K562 (cell line): ENCODE data around the gene FBXL4. TPM values are rescaled to one million over a fixed set of nuclear protein-coding genes. Genes with fewer than 3 reads are reported as not detected.

Source experiments
- ATAC-seq: fragments of 200-7000 bp; cut with Tn5 transposase; 3 replicates; pipeline ENCODE4 v1.9.1; 2020; ENCODE audit warnings: moderate library complexity
- BruUV-seq: library from RNA; stranded (reverse); fragments of 400-500 nt; replicated peaks from 2 replicates; lab custom pipeline; 2021; lab: Mats Ljungman, UMichigan
- CTCF ChIA-PET: fragments of 300-600 bp; formaldehyde crosslinking; extraction: SDS; loops from one replicate; lab custom pipeline; 2021; ENCODE audit warnings: low intra/inter-chr PET ratio; lab: Yijun Ruan, JAX
- POLR2A ChIA-PET: fragments of 300-600, 350-650 bp; sonication (Branson Sonifier 250); formaldehyde crosslinking; extraction: SDS; loops from one replicate; lab custom pipeline; 2021; ENCODE audit warnings: antibody characterized with exemption, inconsistent platforms; lab: Yijun Ruan, JAX
- DNase-seq, 4 experiments: peaks; one replicate each; pipeline versions ENCODE4 v3.0.0 to v3.0.0-alpha.2; 2011 to 2018; ENCODE audit warnings: low spot score in 3 of 4, mixed read lengths in 3 of 4; ENCODE audit errors: extremely low read depth in 1 of 4
- FAIRE-seq: peaks from 2 replicates; lab custom pipeline; 2011; peaks lifted over from hg19 to GRCh38; lab: Jason Lieb, UNC
- H2AFZ ChIP-seq: 2 replicates; pipeline ENCODE4 v1.6.0; 2011; ENCODE audit warnings: low read depth, low read length, control low read depth, inconsistent platforms
- H3K27ac ChIP-seq: fragments of 200-600 bp; 3 replicates; pipeline ENCODE4 v1.8.0; 2011; ENCODE audit warnings: low read depth, mild to moderate bottlenecking, control low read depth, inconsistent platforms, low read length, moderate library complexity, mixed read lengths; ENCODE audit errors: extremely low read depth
- H3K27me3 ChIP-seq, 2 experiments: fragments of 300-600 bp in 1 of 2; 2 replicates in 1 of 2; 3 replicates in 1 of 2; pipeline versions ENCODE4 v1.6.0 to v1.8.0; 2011; ENCODE audit warnings: inconsistent platforms in 2 of 2, low read length in 2 of 2, mild to moderate bottlenecking in 1 of 2, mixed read lengths in 1 of 2, moderate library complexity in 1 of 2; ENCODE audit not compliant: control insufficient read depth in 2 of 2, insufficient read depth in 2 of 2
- H3K36me3 ChIP-seq: fragments of 300-600 bp; 3 replicates; pipeline ENCODE4 v1.8.0; 2011; ENCODE audit warnings: mild to moderate bottlenecking, low read length, inconsistent platforms; ENCODE audit not compliant: control insufficient read depth, insufficient read depth
- H3K4me1 ChIP-seq, 2 experiments: fragments of 200-600 bp in 1 of 2; replicated peaks in 1 of 2; 2 replicates in 1 of 2; 3 replicates in 1 of 2; pipeline versions ENCODE4 v1.5.1 to v1.8.0; 2011; ENCODE audit warnings: inconsistent platforms in 2 of 2, low read length in 2 of 2, mild to moderate bottlenecking in 1 of 2, mixed read lengths in 1 of 2, moderate library complexity in 1 of 2; ENCODE audit not compliant: control insufficient read depth in 2 of 2, insufficient read depth in 2 of 2
- H3K4me2 ChIP-seq: 2 replicates; pipeline ENCODE4 v1.6.1; 2011; ENCODE audit warnings: low read length, control low read depth, inconsistent platforms, mixed read lengths; ENCODE audit not compliant: insufficient read depth
- H3K4me3 ChIP-seq: fragments of 200-600 bp; sonication (generic), shearing (Covaris generic); 2 replicates; pipeline ENCODE4 v1.5.1; 2016; ENCODE audit warnings: control low read depth, inconsistent platforms
- H3K79me2 ChIP-seq: fragments of 200-600 bp; 3 replicates; pipeline ENCODE4 v1.8.0; 2011; ENCODE audit warnings: low read length, inconsistent platforms; ENCODE audit not compliant: control insufficient read depth, insufficient read depth
- H3K9ac ChIP-seq, 2 experiments: 2 replicates each; pipeline versions ENCODE4 v1.6.0 to v1.6.1; 2011; ENCODE audit warnings: low read depth in 2 of 2, low read length in 2 of 2, control low read depth in 1 of 2, inconsistent platforms in 1 of 2, mild to moderate bottlenecking in 1 of 2, mixed read lengths in 1 of 2; ENCODE audit not compliant: insufficient read depth in 1 of 2
- H3K9me1 ChIP-seq: one replicate; pipeline ENCODE4 v1.6.0; 2011; ENCODE audit warnings: inconsistent platforms, mild to moderate bottlenecking, low read length, moderate library complexity; ENCODE audit not compliant: control insufficient read depth, insufficient read depth
- H3K9me3 ChIP-seq: replicated peaks from 2 replicates; pipeline ENCODE4 v1.5.1; 2011; ENCODE audit warnings: low read depth, low read length, inconsistent platforms; ENCODE audit not compliant: control insufficient read depth, insufficient read depth
- H4K20me1 ChIP-seq: replicated peaks from 2 replicates; pipeline ENCODE4 v1.6.1; 2011; ENCODE audit warnings: low read length, inconsistent platforms, mixed read lengths; ENCODE audit not compliant: control insufficient read depth, insufficient read depth
- CBX1 ChIP-seq: sonication (generic); IDR thresholded peaks from 2 replicates; pipeline ENCODE4 v1.6.1; 2016; ENCODE audit warnings: antibody characterized with exemption, low read depth, mild to moderate bottlenecking
- ETV5 ChIP-seq: sonication (generic); formaldehyde crosslinking; IDR thresholded peaks from 2 replicates; pipeline ENCODE4 v1.4.0; 2020; ENCODE audit warnings: low read depth, mild to moderate bottlenecking, missing genetic modification reagents
- EZH2 ChIP-seq: IDR thresholded peaks from 2 replicates; pipeline ENCODE4 v1.6.1; 2012; ENCODE audit warnings: low read depth, mild to moderate bottlenecking, inconsistent platforms, low read length, borderline replicate concordance
- FOXM1 ChIP-seq, 2 experiments: fragments of 450-650 bp in 1 of 2; sonication (generic) in 1 of 2; formaldehyde crosslinking in 1 of 2; IDR thresholded peaks; 2 replicates each; pipeline versions ENCODE4 v1.6.1 to v1.9.0; 2017 to 2022; ENCODE audit warnings: low read depth in 2 of 2, mild to moderate bottlenecking in 2 of 2, missing genetic modification reagents in 1 of 2, moderate library complexity in 1 of 2
- HDGF ChIP-seq: fragments of 450-650 bp; IDR thresholded peaks from 2 replicates; pipeline ENCODE4 v1.6.1; 2016
- MAFK ChIP-seq: IDR thresholded peaks from 2 replicates; pipeline ENCODE4 v1.6.1; 2011; ENCODE audit warnings: low read length, improper control_type of control experiment
- TFAM ChIP-seq: fragments of 250-450 bp; sonication (Bioruptor Pico); conservative IDR thresholded peaks from 2 replicates; pipeline ENCODE4 v1.5.0; 2021; ENCODE audit warnings: mild to moderate bottlenecking, moderate library complexity
- ZBTB1 ChIP-seq: sonication (generic); formaldehyde crosslinking; IDR thresholded peaks from 2 replicates; pipeline ENCODE4 v1.8.1; 2023; ENCODE audit warnings: missing genetic modification reagents, low read depth, mild to moderate bottlenecking, borderline replicate concordance
- ZKSCAN3 ChIP-seq: fragments of 250-450 bp; sonication (Bioruptor Pico); IDR thresholded peaks from 2 replicates; pipeline ENCODE4 v1.4.0; 2020
- ZNF830 ChIP-seq: fragments of 250-450 bp; sonication (Bioruptor Pico); IDR thresholded peaks from 2 replicates; pipeline ENCODE4 v1.5.0; 2021; ENCODE audit warnings: mild to moderate bottlenecking
- ZSCAN29 ChIP-seq: fragments of 450-650 bp; IDR thresholded peaks from 2 replicates; pipeline ENCODE4 v1.6.1; 2017
- whole genome bisulfite sequencing: fragments of 100-300 bp; shearing (Covaris generic); methylation state at CpG from one replicate; pipeline ENCODE4 v1.1.6; 2016; ENCODE audit warnings: low coverage, mixed read lengths; ENCODE audit not compliant: insufficient coverage; ENCODE audit errors: missing lambda C conversion rate; 5-methylcytosine and 5-hydroxymethylcytosine counted together
- in situ Hi-C: fragments of 300-500 bp; cut with MboI; formaldehyde crosslinking; loops from 4 replicates; pipeline ENCODE4 v1.15.0; 2018; ENCODE audit warnings: inconsistent platforms, mixed read lengths
- intact Hi-C: fragments of 100-400 bp; cut with micrococcal nuclease; formaldehyde crosslinking; loops from 2 replicates; pipeline ENCODE4 v1.14.2; 2022
- polyA plus RNA-seq, 8 experiments: library from polyadenylated mRNA; depleted of rRNA in 4 of 8; stranded (reverse) in 5 of 8; unstranded in 3 of 8; fragments of >200 nt; fragmentation: Nextera tagmentation in 2 of 8; fragmentation: Illumina TruSeq in 1 of 8; extraction: Ambion mirVana in 2 of 8; extraction: Trizol in 1 of 8; gene quantifications; 2 replicates each; pipeline versions ENCODE4 v1.2.1 to v1.2.3, GENCODE V29; 2011 to 2014; ENCODE audit warnings: inconsistent platforms in 1 of 8, missing spikeins in 1 of 8
- total RNA-seq, 7 experiments: library from RNA; depleted of rRNA in 6 of 7; stranded (reverse); fragments of >200 nt in 6 of 7; fragmentation: Illumina TruSeq in 2 of 7; extraction: Trizol in 2 of 7; gene quantifications; 2 replicates each; pipeline versions ENCODE4 v1.2.1 to v1.2.3, GENCODE V29; 2011 to 2021; ENCODE audit warnings: low replicate concordance in 1 of 7
- TF ChIP-seq, protein P1 (sequence below): IDR thresholded peaks from 3 replicates; pipeline ENCODE4 v1.6.1; 2011; ENCODE audit warnings: borderline replicate concordance, mild to moderate bottlenecking; ENCODE audit not compliant: insufficient read length, insufficient read depth
- TF ChIP-seq, protein P2 (sequence below): sonication (generic); formaldehyde crosslinking; IDR thresholded peaks from 2 replicates; pipeline ENCODE4 v1.8.0; 2022; ENCODE audit warnings: mild to moderate bottlenecking, missing genetic modification reagents
- TF ChIP-seq, protein P3 (sequence below): fragments of 250-450 bp; sonication (Bioruptor Pico); IDR thresholded peaks from 2 replicates; pipeline ENCODE4 v1.8.0; 2021; ENCODE audit warnings: moderate library complexity, mild to moderate bottlenecking, inconsistent platforms

Gene FBXL4
- total and polyA plus RNA-seq, 9 of the 15 experiments (the other 6 are each of a cell fraction or from before 2014, with no cell fraction given): 4.2 to 23.1 (median 7.7) TPM

DNA sequence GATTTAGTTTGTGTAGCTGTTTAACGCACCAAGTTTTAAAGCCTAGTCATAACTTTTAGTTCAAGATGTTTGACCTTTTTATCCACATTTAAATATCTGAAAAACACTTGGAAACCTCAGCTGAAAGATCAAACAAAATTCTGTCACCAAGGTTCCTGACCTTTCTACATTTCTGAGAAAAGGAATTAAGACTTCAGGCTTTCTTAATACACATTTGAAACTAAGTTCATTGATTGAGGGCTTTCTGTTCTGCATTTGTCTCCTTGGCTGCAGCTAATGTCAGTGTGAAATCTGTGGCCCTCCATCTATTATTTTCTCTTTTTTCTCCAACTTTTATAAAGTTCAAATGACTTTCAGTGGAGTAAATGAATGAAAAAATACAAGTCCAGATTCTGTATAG lies 22.7 kb upstream of the FBXL4 start:
- FAIRE-seq (no peak), DNase-seq (no peak)
- Histone ChIP-seq H3K36me3 (no peaks in the 10 kb centered on the region), H3K9me3 (peaks cover 4% of the 10 kb centered on the region), H3K4me2 (no peak overlapping the region), H3K9me1 (no peaks in the 10 kb centered on the region), H4K20me1 (no peaks in the 10 kb centered on the region), H3K9ac (no peak overlapping the region)
- intact Hi-C loops: no loop called here
- POLR2A ChIA-PET: no interaction called here
- CTCF ChIA-PET: interaction anchor here (0.5 kb wide), 1 partner anchor 553 kb away, joined by 3 read pairs; no protein-coding TSS in a partner anchor
- no peak for TF ChIP-seq ZKSCAN3 (CRISPR knock-in tag)
- TF ChIP-seq MAFK: no peak
- TF ChIP-seq, protein P1, sequence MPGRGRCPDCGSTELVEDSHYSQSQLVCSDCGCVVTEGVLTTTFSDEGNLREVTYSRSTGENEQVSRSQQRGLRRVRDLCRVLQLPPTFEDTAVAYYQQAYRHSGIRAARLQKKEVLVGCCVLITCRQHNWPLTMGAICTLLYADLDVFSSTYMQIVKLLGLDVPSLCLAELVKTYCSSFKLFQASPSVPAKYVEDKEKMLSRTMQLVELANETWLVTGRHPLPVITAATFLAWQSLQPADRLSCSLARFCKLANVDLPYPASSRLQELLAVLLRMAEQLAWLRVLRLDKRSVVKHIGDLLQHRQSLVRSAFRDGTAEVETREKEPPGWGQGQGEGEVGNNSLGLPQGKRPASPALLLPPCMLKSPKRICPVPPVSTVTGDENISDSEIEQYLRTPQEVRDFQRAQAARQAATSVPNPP: no peak
- no peak for TF ChIP-seq ETV5
- no peak for TF ChIP-seq HDGF
- TF ChIP-seq ZSCAN29: no peak
- TF ChIP-seq, all 486 proteins: peak for 0
- H2AFZ ChIP-seq: no peak overlapping the region
- WGBS: 8% methylated on average over 1 of the region's 1 CpG
- in situ Hi-C loops: no loop called here
- H3K79me2 ChIP-seq: no peaks in the 10 kb centered on the region
- no peaks in the 10 kb centered on the region for H3K27me3 ChIP-seq
- H3K4me3 ChIP-seq: no peak overlapping the region
- peaks cover 0 to 9% of the 10 kb centered on the region in 2 experiments; a peak in 2 of 5 replicates for H3K4me1 ChIP-seq
- H3K27ac ChIP-seq: no peak overlapping the region
- ATAC-seq: no peak
- BruUV-seq: no TSS peak

DNA sequence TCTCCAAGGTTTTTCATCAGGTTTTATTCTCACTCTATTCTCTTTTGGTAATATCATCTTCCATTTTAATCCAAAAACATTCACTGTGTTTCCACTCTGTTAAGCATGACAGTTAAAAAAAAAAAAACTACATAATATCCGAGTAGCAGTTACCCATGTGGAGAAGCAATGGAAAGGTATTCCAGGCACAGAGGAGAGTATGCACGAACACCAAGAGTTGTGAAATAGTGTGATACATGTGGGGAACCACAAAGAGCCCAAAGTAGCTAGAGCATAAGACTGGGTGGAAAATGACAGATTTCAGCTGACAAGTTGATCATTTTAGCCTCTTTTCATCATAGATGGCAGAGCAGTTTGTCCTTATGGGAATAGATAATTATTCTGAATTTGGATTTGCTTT lies 19.9 kb upstream of the FBXL4 start:
- Histone ChIP-seq H3K9me1 (no peaks in the 10 kb centered on the region), H3K9me3 (no peaks in the 10 kb centered on the region), H2AFZ (no peak overlapping the region), H3K36me3 (no peaks in the 10 kb centered on the region), H3K4me1 (no peaks in the 10 kb centered on the region), H3K27me3 (no peaks in the 10 kb centered on the region), H3K4me2 (no peak overlapping the region), H4K20me1 (no peaks in the 10 kb centered on the region), H3K79me2 (no peaks in the 10 kb centered on the region), H3K9ac (no peak overlapping the region), H3K27ac (no peak overlapping the region), H3K4me3 (no peak overlapping the region)
- WGBS: 0% methylated on average over 2 of the region's 2 CpGs
- DNase-seq (no peak), FAIRE-seq (no peak), ATAC-seq (no peak)
- in situ Hi-C loops (no loop called here), intact Hi-C loops (no loop called here)
- ChIA-PET POLR2A (no interaction called here), CTCF (no interaction called here)
- no TSS peak for BruUV-seq
- TF ChIP-seq ZNF830 (CRISPR knock-in tag) (no peak), FOXM1 (IDR thresholded peaks at IDR 0.05; ENCODE audit: low read depth) (no peak), FOXM1 (CRISPR knock-in tag; IDR thresholded peaks at IDR 0.05; ENCODE audit: low read depth) (no peak), ZBTB1 (CRISPR knock-in tag) (no peak), EZH2 (no peak), TFAM (CRISPR knock-in tag) (no peak), CBX1 (no peak)
- TF ChIP-seq, protein P2, sequence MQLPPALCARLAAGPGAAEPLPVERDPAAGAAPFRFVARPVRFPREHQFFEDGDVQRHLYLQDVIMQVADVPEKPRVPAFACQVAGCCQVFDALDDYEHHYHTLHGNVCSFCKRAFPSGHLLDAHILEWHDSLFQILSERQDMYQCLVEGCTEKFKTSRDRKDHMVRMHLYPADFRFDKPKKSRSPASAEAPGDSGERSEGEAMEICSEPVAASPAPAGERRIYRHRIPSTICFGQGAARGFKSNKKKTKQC (CRISPR knock-in tag): no peak
- TF ChIP-seq, protein P3, sequence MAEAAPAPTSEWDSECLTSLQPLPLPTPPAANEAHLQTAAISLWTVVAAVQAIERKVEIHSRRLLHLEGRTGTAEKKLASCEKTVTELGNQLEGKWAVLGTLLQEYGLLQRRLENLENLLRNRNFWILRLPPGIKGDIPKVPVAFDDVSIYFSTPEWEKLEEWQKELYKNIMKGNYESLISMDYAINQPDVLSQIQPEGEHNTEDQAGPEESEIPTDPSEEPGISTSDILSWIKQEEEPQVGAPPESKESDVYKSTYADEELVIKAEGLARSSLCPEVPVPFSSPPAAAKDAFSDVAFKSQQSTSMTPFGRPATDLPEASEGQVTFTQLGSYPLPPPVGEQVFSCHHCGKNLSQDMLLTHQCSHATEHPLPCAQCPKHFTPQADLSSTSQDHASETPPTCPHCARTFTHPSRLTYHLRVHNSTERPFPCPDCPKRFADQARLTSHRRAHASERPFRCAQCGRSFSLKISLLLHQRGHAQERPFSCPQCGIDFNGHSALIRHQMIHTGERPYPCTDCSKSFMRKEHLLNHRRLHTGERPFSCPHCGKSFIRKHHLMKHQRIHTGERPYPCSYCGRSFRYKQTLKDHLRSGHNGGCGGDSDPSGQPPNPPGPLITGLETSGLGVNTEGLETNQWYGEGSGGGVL: no peak
